ENCODE data around the gene ADCY5.

Gene ADCY5

DNA sequence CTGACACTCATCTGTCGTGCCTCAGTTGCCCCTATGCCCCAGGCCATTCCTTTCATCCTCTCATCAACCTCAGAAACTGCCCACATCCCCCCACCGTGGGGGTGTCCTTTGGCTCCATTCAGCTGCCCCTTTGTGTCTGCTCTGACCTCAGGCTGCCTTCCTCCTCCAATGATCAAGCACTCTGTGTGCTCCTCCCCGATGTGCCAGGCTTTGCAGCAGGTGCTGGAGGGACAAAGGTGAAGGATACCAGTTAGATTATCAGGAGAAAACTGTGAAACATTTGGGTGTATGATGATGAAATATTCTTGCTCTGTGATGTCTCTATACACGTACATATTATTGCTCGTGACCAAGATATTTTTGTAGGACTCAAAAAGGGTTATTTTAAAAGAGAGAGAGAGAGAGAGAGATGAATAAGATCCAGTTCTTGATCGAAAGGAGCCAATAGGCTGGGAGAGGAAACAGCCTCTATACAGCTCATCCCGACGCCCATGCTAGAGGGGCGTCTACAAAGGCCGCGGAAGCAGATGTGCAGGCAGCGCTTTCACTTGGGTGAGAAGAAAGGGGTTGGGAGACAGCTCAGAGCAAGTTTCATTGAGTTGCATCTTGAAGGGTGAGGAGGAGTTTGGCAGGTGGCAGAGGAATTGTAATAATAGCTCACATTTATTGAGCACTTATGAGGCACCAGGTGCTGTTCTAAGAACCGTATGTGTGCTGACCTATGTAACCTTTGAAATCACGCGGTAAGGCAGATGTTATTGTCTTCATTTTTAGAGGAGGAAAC, 28.3 kb upstream of the ADCY5 start:
- Histone ChIP-seq H3K36me3 (ENCODE audit: insufficient read depth, insufficient read length, low read length) (no peaks in the 10 kb centered on the region), H3K4me1 (ENCODE audit: insufficient read depth, insufficient read length) (peaks cover 9% of the 10 kb centered on the region), H3K9ac (ENCODE audit: insufficient read length, low read depth) (no peak overlapping the region), H3K27me3 (ENCODE audit: insufficient read depth, insufficient read length) (no peaks in the 10 kb centered on the region), H3K9me3 (ENCODE audit: insufficient read depth, low read length) (no peaks in the 10 kb centered on the region), H3K4me3 (ENCODE audit: insufficient read length, low read depth) (no peak overlapping the region)
- no peak for DNase-seq (ENCODE audit: low read depth, low spot score)
- TF ChIP-seq YY1 (IDR thresholded peaks at IDR 0.05; ENCODE audit: insufficient read depth, insufficient read length) (no peak), SUZ12 (IDR thresholded peaks at IDR 0.05; ENCODE audit: extremely low read depth, insufficient read depth, insufficient read length) (no peak), ZNF274 (IDR thresholded peaks at IDR 0.05; ENCODE audit: low read depth, low read length) (no peak)

DNA sequence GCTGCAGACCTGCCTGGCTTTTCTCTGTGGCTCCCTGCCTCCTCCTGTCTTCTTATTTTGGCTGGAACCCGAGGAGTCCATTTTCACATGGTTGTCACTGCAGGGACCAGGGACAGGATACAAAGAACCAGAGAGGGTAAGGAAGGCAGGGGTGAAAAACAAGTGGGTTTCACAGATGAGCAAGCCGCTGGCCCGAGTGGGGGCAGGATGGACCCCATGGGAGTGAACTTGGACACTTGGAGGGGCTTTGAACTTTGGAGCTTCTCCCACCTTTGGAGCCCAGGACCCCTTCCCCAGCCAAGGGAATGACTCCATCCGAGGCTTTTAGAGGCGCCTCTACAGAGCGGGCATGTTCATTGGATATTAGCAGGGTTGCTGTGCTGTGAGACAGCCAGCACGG, 26.9 kb upstream of the ADCY5 start:
- DNase-seq (ENCODE audit: low read depth, low spot score), result no peak
- H3K9ac ChIP-seq (ENCODE audit: insufficient read length, low read depth), result no peak overlapping the region
- no peaks in the 10 kb centered on the region for H3K36me3 ChIP-seq (ENCODE audit: insufficient read depth, insufficient read length, low read length)
- peaks cover 9% of the 10 kb centered on the region for H3K4me1 ChIP-seq (ENCODE audit: insufficient read depth, insufficient read length)
- no peak for TF ChIP-seq SUZ12 (IDR thresholded peaks at IDR 0.05; ENCODE audit: extremely low read depth, insufficient read depth, insufficient read length)
- TF ChIP-seq ZNF274 (IDR thresholded peaks at IDR 0.05; ENCODE audit: low read depth, low read length), result no peak
- no peak for TF ChIP-seq YY1 (IDR thresholded peaks at IDR 0.05; ENCODE audit: insufficient read depth, insufficient read length)
- H3K4me3 ChIP-seq (ENCODE audit: insufficient read length, low read depth), result no peak overlapping the region
- no peaks in the 10 kb centered on the region for H3K27me3 ChIP-seq (ENCODE audit: insufficient read depth, insufficient read length)
- no peaks in the 10 kb centered on the region for H3K9me3 ChIP-seq (ENCODE audit: insufficient read depth, low read length)

DNA sequence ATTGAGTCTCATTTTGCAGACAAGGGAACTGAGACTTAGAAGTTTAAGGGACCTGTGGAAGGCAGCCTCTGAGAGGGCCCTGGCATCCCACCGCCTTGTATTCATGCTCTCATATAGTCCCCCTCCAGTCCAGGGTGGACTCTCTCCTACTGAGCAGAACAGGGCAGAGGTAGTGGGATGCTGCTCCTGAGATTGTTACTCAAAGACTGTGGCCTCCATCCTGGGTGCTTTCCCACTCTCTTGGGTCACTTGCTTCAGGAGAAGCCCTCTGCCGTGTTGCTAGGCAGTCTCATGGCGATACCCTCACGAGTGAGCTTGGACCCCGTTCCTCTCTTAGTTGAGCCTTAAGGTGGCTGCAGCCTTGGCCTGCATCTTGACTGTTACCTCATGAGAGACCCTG, 22.2 kb upstream of the ADCY5 start:
- no peak for DNase-seq (ENCODE audit: low read depth, low spot score)
- Histone ChIP-seq H3K4me1 (ENCODE audit: insufficient read depth, insufficient read length) (peaks cover 5% of the 10 kb centered on the region), H3K9me3 (ENCODE audit: insufficient read depth, low read length) (no peaks in the 10 kb centered on the region), H3K9ac (ENCODE audit: insufficient read length, low read depth) (no peak overlapping the region), H3K4me3 (ENCODE audit: insufficient read length, low read depth) (no peak overlapping the region), H3K36me3 (ENCODE audit: insufficient read depth, insufficient read length, low read length) (no peaks in the 10 kb centered on the region), H3K27me3 (ENCODE audit: insufficient read depth, insufficient read length) (no peaks in the 10 kb centered on the region)
- TF ChIP-seq ZNF274 (IDR thresholded peaks at IDR 0.05; ENCODE audit: low read depth, low read length) (no peak), YY1 (IDR thresholded peaks at IDR 0.05; ENCODE audit: insufficient read depth, insufficient read length) (no peak), SUZ12 (IDR thresholded peaks at IDR 0.05; ENCODE audit: extremely low read depth, insufficient read depth, insufficient read length) (no peak)

- Histone ChIP-seq H3K9ac (ENCODE audit: insufficient read length, low read depth) (no peak overlapping the region), H3K27me3 (ENCODE audit: insufficient read depth, insufficient read length) (no peaks in the 10 kb centered on the region), H3K4me1 (ENCODE audit: insufficient read depth, insufficient read length) (no peaks in the 10 kb centered on the region), H3K36me3 (ENCODE audit: insufficient read depth, insufficient read length, low read length) (no peaks in the 10 kb centered on the region), H3K4me3 (ENCODE audit: insufficient read length, low read depth) (no peak overlapping the region), H3K9me3 (ENCODE audit: insufficient read depth, low read length) (no peaks in the 10 kb centered on the region)
- no peak for DNase-seq (ENCODE audit: low read depth, low spot score)
- TF ChIP-seq ZNF274 (IDR thresholded peaks at IDR 0.05; ENCODE audit: low read depth, low read length) (no peak), SUZ12 (IDR thresholded peaks at IDR 0.05; ENCODE audit: extremely low read depth, insufficient read depth, insufficient read length) (no peak)
These were observed 20.6 kb upstream of the ADCY5 start for GRCh38 chr3:123469323-123469995.

DNA sequence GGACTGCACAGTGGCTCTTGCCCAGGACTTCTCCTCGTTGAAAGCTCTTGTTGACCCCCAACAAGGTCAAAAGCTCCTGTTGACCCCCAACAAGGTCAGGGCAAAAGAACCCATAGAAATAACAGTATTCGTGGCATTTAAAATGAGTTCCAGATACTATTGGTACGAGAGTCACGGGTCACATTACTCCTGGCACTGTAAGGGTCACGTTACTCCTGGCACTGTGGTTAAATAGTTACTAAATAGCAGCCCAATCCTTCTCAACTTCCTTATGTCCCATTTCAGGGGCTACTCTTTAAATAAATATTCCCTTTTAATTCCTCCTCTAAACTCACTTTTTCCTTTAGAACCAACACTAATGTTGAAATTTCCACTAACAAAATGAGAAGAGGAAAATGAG, 18.2 kb upstream of the ADCY5 start:
- H3K9ac ChIP-seq (ENCODE audit: insufficient read length, low read depth), result no peak overlapping the region
- no peaks in the 10 kb centered on the region for H3K36me3 ChIP-seq (ENCODE audit: insufficient read depth, insufficient read length, low read length)
- TF ChIP-seq SUZ12 (IDR thresholded peaks at IDR 0.05; ENCODE audit: extremely low read depth, insufficient read depth, insufficient read length) (no peak), YY1 (IDR thresholded peaks at IDR 0.05; ENCODE audit: insufficient read depth, insufficient read length) (no peak), ZNF274 (IDR thresholded peaks at IDR 0.05; ENCODE audit: low read depth, low read length) (no peak)
- H3K4me3 ChIP-seq (ENCODE audit: insufficient read length, low read depth), result no peak overlapping the region
- no peaks in the 10 kb centered on the region for H3K4me1 ChIP-seq (ENCODE audit: insufficient read depth, insufficient read length)
- H3K27me3 ChIP-seq (ENCODE audit: insufficient read depth, insufficient read length), result no peaks in the 10 kb centered on the region
- no peaks in the 10 kb centered on the region for H3K9me3 ChIP-seq (ENCODE audit: insufficient read depth, low read length)
- DNase-seq (ENCODE audit: low read depth, low spot score), result no peak

DNA sequence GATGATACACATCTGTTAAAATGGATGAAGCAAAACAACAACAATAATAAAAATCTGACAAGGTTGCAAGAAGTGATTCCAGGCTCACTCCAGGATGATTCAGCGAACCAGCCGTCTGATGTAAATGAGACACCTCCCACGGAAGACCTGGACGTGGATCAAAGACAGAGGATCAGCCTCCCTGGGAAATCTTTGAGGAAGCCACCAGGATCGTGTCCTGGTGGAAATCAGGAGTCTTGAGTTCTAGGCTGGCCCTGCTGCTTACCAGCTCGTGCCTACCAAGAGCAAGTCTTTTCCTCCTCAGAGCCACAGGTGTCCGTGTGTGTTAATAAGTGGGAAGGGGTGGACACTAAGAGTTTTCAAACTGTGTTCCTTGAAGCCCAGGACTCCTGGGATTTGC, 15.3 kb upstream of the ADCY5 start:
- no peak overlapping the region for H3K4me3 ChIP-seq (ENCODE audit: insufficient read length, low read depth)
- peaks cover 4% of the 10 kb centered on the region for H3K4me1 ChIP-seq (ENCODE audit: insufficient read depth, insufficient read length)
- H3K9me3 ChIP-seq (ENCODE audit: insufficient read depth, low read length), result no peaks in the 10 kb centered on the region
- no peak for TF ChIP-seq SUZ12 (IDR thresholded peaks at IDR 0.05; ENCODE audit: extremely low read depth, insufficient read depth, insufficient read length)
- no peaks in the 10 kb centered on the region for H3K36me3 ChIP-seq (ENCODE audit: insufficient read depth, insufficient read length, low read length)
- no peak for DNase-seq (ENCODE audit: low read depth, low spot score)
- no peaks in the 10 kb centered on the region for H3K27me3 ChIP-seq (ENCODE audit: insufficient read depth, insufficient read length)
- no peak overlapping the region for H3K9ac ChIP-seq (ENCODE audit: insufficient read length, low read depth)

- no peak for DNase-seq (ENCODE audit: low read depth, low spot score)
- Histone ChIP-seq H3K9me3 (ENCODE audit: insufficient read depth, low read length) (no peaks in the 10 kb centered on the region), H3K27me3 (ENCODE audit: insufficient read depth, insufficient read length) (no peaks in the 10 kb centered on the region), H3K4me1 (ENCODE audit: insufficient read depth, insufficient read length) (peaks cover 8% of the 10 kb centered on the region), H3K4me3 (ENCODE audit: insufficient read length, low read depth) (no peak overlapping the region), H3K9ac (ENCODE audit: insufficient read length, low read depth) (no peak overlapping the region), H3K36me3 (ENCODE audit: insufficient read depth, insufficient read length, low read length) (no peaks in the 10 kb centered on the region)
- TF ChIP-seq SUZ12 (IDR thresholded peaks at IDR 0.05; ENCODE audit: extremely low read depth, insufficient read depth, insufficient read length), result no peak
These were observed 11.0 kb upstream of the ADCY5 start for GRCh38 chr3:123459862-123460261.

Data from NT2/D1 (cell line).